BE2C (cell line): Measurements from ENCODE around the gene CACNA1I.
A peak's percentile ranks its signal among the peaks of the same experiment; 100 is the strongest.

Experiments
- DNase-seq: peaks from one replicate; pipeline ENCODE4 v3.0.0-alpha.2; 2020
- H3K27me3 ChIP-seq: fragments of 250-450 bp; sonication (Bioruptor Pico); 2 replicates; pipeline ENCODE4 v1.5.1; 2020; ENCODE audit warnings: mild to moderate bottlenecking
- H3K36me3 ChIP-seq: fragments of 250-450 bp; sonication (Bioruptor Pico); 2 replicates; pipeline ENCODE4 v1.5.1; 2020; ENCODE audit warnings: mild to moderate bottlenecking
- H3K4me1 ChIP-seq: fragments of 250-450 bp; sonication (Bioruptor Pico); 2 replicates; pipeline ENCODE4 v1.5.1; 2020
- H3K4me3 ChIP-seq: 2 replicates; pipeline ENCODE4 v1.5.1; 2011; ENCODE audit warnings: low read depth, low read length
- H3K9me3 ChIP-seq: fragments of 250-450 bp; sonication (Bioruptor Pico); 2 replicates; pipeline ENCODE4 v1.5.1; 2020
- CTCF ChIP-seq: IDR thresholded peaks from 2 replicates; pipeline ENCODE4 v1.5.1; 2012; ENCODE audit warnings: mild to moderate bottlenecking, low read depth, low read length

Gene CACNA1I

GRCh38 chr22:39653787-39654077, 83.2 kb downstream of the CACNA1I start:
- no peaks in the 10 kb centered on the region for H3K9me3 ChIP-seq

GRCh38 chr22:39654131-39654926, 83.8 kb downstream of the CACNA1I start:
- Histone ChIP-seq H3K4me3 (no peak overlapping the region), H3K4me1 (no peaks in the 10 kb centered on the region; the same call in 1 of the 2 replicates), H3K36me3 (no peaks in the 10 kb centered on the region), H3K9me3 (no peaks in the 10 kb centered on the region), H3K27me3 (peaks cover 8% of the 10 kb centered on the region; the same call in 1 of the 2 replicates)
- TF ChIP-seq CTCF, result no peak
- no peak for DNase-seq

More at GRCh38 chr22:39653787-39654077, 83.2 kb downstream of the CACNA1I start:
- DNase-seq, result no peak
- no peak for TF ChIP-seq CTCF
- no peaks in the 10 kb centered on the region for H3K36me3 ChIP-seq
- no peak overlapping the region for H3K4me3 ChIP-seq
- H3K4me1 ChIP-seq, result no peaks in the 10 kb centered on the region; the same call in 1 of the 2 replicates
- H3K27me3 ChIP-seq, result peaks cover 8% of the 10 kb centered on the region; the same call in 1 of the 2 replicates

- H3K27me3 ChIP-seq, result peaks cover 8% of the 10 kb centered on the region; the same call in 1 of the 2 replicates
- no peaks in the 10 kb centered on the region; the same call in 1 of the 2 replicates for H3K4me1 ChIP-seq
- TF ChIP-seq CTCF, result peak; percentile 42
- H3K36me3 ChIP-seq, result no peaks in the 10 kb centered on the region
- H3K9me3 ChIP-seq, result no peaks in the 10 kb centered on the region
- no peak overlapping the region for H3K4me3 ChIP-seq
- no peak for DNase-seq
Observed at GRCh38 chr22:39655004-39655579, 84.5 kb downstream of the CACNA1I start.

- DNase-seq, result no peak
- Histone ChIP-seq H3K9me3 (no peaks in the 10 kb centered on the region), H3K36me3 (no peaks in the 10 kb centered on the region), H3K27me3 (peaks cover 8% of the 10 kb centered on the region), H3K4me3 (no peak overlapping the region), H3K4me1 (no peaks in the 10 kb centered on the region; the same call in 1 of the 2 replicates)
- no peak for TF ChIP-seq CTCF
Observed at GRCh38 chr22:39655831-39656230, 85.3 kb downstream of the CACNA1I start.

GRCh38 chr22:39656495-39657490, 86.2 kb downstream of the CACNA1I start:
- Histone ChIP-seq H3K27me3 (peaks cover 17% of the 10 kb centered on the region), H3K4me3 (no peak overlapping the region), H3K36me3 (no peaks in the 10 kb centered on the region), H3K9me3 (no peaks in the 10 kb centered on the region), H3K4me1 (no peaks in the 10 kb centered on the region; the same call in 1 of the 2 replicates)
- peak; percentile 50 for DNase-seq
- TF ChIP-seq CTCF, result no peak
